ENCODE data around the gene TIAM2. TPM values are rescaled to one million over a fixed set of nuclear protein-coding genes. Genes with fewer than 3 reads are reported as not detected.

TIAM2 gene
- total and polyA plus RNA-seq, 12 donors = 4.0 to 24.7 (median 8.8) TPM

DNA sequence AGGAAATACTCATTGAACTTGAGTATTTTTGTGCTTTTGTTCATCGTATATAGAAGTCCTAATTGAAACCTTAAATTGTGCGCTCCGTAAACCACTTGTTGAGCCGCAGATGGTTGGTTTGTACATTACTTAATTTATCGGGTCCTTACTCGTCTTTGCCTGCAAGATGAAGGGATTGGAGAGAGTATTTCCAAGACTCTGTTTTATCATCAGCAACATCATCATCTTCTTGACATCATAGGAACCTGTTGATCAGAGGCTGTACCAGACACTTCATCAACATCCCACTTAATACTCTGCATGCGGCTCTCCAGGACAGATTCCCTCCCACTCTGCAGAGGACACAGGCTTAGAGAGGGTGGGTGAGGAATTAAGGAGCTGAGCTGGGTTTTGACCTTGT, 28.6 kb downstream of the TIAM2 start:
- Histone ChIP-seq H3K27me3 (no peaks in the 10 kb centered on the region), H3K9me3 (replicated peaks in 1 of 3) (no peaks in the 10 kb centered on the region), H3K4me1 (replicated peaks in 1 of 2) (peaks cover 5 to 14% of the 10 kb centered on the region in 2 donors), H3K4me3 (no peak overlapping the region), H3K27ac (no peak overlapping the region), H3K36me3 (replicated peaks in 1 of 2) (no peaks in the 10 kb centered on the region)
- intact Hi-C loops (cut with DNase I) = no loop called here
- DNase-seq = peak in 1 of 7 donors; percentile 10
- TF ChIP-seq CTCF (IDR thresholded peaks at IDR 0.05) = no peak
- WGBS, 4 donors = 93 to 98% (median 95%) methylated on average over 7 of the region's 7 CpGs

- Histone ChIP-seq H3K27ac (peak overlapping the region in 1 of 5 donors; percentile 8), H3K27me3 (no peaks in the 10 kb centered on the region), H3K4me3 (no peak overlapping the region), H3K4me1 (replicated peaks in 1 of 2) (peaks cover 5 to 14% of the 10 kb centered on the region in 2 donors), H3K9me3 (replicated peaks in 1 of 3) (no peaks in the 10 kb centered on the region), H3K36me3 (replicated peaks in 1 of 2) (no peaks in the 10 kb centered on the region)
- TF ChIP-seq POLR2A (IDR thresholded peaks at IDR 0.05) (no peak), CTCF (IDR thresholded peaks at IDR 0.05) (no peak)
- peak in 2 of 7 donors; percentile 12 to 48 for DNase-seq
- intact Hi-C loops (cut with DNase I) = no loop called here
- 45 to 68% (median 60%) methylated on average over 2 of the region's 2 CpGs for WGBS, 4 donors
These were observed 29.4 kb downstream of the TIAM2 start for GRCh38 chr6:155024391-155025027.

- peak in 1 of 6 experiments; percentile 11 for TF ChIP-seq CTCF (IDR thresholded peaks at IDR 0.05)
- no peak for TF ChIP-seq POLR2A (IDR thresholded peaks at IDR 0.05)
- Histone ChIP-seq H3K4me1 (replicated peaks in 1 of 2) (peaks cover 5 to 14% of the 10 kb centered on the region in 2 donors), H3K9me3 (replicated peaks in 1 of 3) (no peaks in the 10 kb centered on the region), H3K4me3 (no peak overlapping the region), H3K27me3 (no peaks in the 10 kb centered on the region), H3K36me3 (replicated peaks in 1 of 2) (no peaks in the 10 kb centered on the region), H3K27ac (peak overlapping the region in 3 of 5 donors; percentile 40 to 50 (median 42))
- intact Hi-C loops (cut with DNase I) = no loop called here
- DNase-seq = peak; percentile 86 to 94 (median 92)
- 37 to 51% (median 43%) methylated on average over 4 of the region's 4 CpGs for WGBS, 4 donors
These were observed 31.0 kb downstream of the TIAM2 start for GRCh38 chr6:155026022-155026705.

DNA sequence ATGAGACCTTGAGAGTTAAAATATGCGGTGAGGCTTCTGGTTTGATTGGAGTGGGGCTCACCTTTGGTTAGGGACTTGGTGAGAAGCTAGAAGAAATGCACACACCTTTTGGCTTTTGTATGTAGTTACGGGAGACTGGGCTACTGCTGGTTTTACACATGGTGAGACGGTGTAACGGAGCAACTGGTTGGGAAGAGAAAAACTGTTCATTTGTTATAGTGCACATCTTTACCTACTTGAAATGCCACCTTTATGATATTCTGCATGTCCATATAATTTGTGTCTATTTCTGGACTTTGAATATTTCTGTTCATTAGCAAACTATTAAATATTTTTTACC, 31.6 kb downstream of the TIAM2 start:
- no peak overlapping the region for H3K4me3 ChIP-seq
- DNase-seq = no peak
- no peaks in the 10 kb centered on the region for H3K9me3 ChIP-seq (replicated peaks in 1 of 3)
- intact Hi-C loops (cut with DNase I) = no loop called here
- no peaks in the 10 kb centered on the region for H3K36me3 ChIP-seq (replicated peaks in 1 of 2)
- H3K27ac ChIP-seq = peak overlapping the region in 3 of 5 donors; percentile 18 to 42 (median 18)
- H3K27me3 ChIP-seq = no peaks in the 10 kb centered on the region
- 52 to 71% (median 56%) methylated on average over 4 of the region's 4 CpGs for WGBS, 4 donors
- peaks cover 5 to 14% of the 10 kb centered on the region in 2 donors for H3K4me1 ChIP-seq (replicated peaks in 1 of 2)
- no peak for TF ChIP-seq POLR2A (IDR thresholded peaks at IDR 0.05)
- no peak for TF ChIP-seq CTCF (IDR thresholded peaks at IDR 0.05)

Data from adrenal gland (tissue), 12 donors.